A549 treated with CpdA at 1 μM for 4 hours (cell line): ENCODE measurements around the gene OR14C36. TPM values are rescaled to one million over a fixed set of nuclear protein-coding genes. Genes with fewer than 3 reads are reported as not detected.

Source experiments
- total RNA-seq: library from RNA; stranded (reverse); fragments of 200-300 nt; extraction: Qiagen RNA extraction; gene quantifications from 5 replicates; pipeline ENCODE4 v1.2.3, GENCODE V29; 2022; ENCODE audit warnings: low read depth

The OR14C36 gene
- not detected in 5 replicates for total RNA-seq

GRCh38 chr1:248348475-248348874 is at the start of gene OR14C36:
TSS of gene OR14C36 (plus strand) at chr1:248348775. CDS start at chr1:248348775, 0 bp downstream.

GRCh38 chr1:248303324-248303723 is 45.3 kb upstream of the OR14C36 start, which contains the start of gene OR2T12:
TSS of gene OR2T12 (minus strand) at chr1:248303424. CDS start at chr1:248295578, 7,846 bp downstream.

GRCh38 chr1:248324468-248324867 is 24.1 kb upstream of the OR14C36 start, which contains the start of gene OR2M7:
TSS of gene OR2M7 (minus strand) at chr1:248324568. CDS start at chr1:248324568, 0 bp downstream.

GRCh38 chr1:248361121-248361715 is 12.6 kb downstream of the OR14C36 start, which contains the start of gene OR2T4:
TSS of gene OR2T4 (plus strand) at chr1:248361665. CDS start at chr1:248361665, 0 bp downstream.

DNA sequence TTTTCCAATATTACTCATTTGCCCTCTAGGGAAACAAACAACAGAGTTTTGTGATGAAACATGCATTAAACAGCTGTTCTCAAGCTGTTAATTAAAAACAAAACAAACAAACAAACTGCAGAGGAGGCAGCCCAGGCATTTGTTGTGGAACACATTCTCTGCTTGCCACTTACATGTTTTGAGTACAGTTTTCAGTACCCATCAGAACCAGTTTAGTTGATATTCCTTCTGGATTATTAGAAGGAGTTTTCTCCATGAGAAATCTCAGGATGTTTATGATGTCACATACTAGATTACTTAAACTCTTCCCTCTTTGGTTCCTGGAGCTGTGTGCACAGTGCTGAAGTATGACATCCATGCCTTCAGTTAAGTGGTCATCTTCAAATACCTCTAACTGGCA is 26.9 kb downstream of the OR14C36 start, which contains the start of gene OR2T6:
TSS of gene OR2T6 (plus strand) at position 301 of the 400 bp plus-strand sequence. CDS start 11,863 bp downstream, outside the sequence.

Other genes starting within 250 kb of the OR14C36 start
- gene OR2M5, start 203.6 kb upstream of the OR14C36 start, total RNA-seq: not detected in 5 replicates
- not detected in 5 replicates for gene OR2M2, start 174.0 kb upstream of the OR14C36 start, total RNA-seq
- not detected in 5 replicates for gene OR2M3, start 151.5 kb upstream of the OR14C36 start, total RNA-seq
- not detected in 5 replicates for gene OR2M4, start 117.4 kb upstream of the OR14C36 start, total RNA-seq
- not detected in 5 replicates for gene OR2T33, start 70.8 kb upstream of the OR14C36 start, total RNA-seq
- gene OR2T12, start 45.4 kb upstream of the OR14C36 start, total RNA-seq: not detected in 5 replicates
- gene OR2M7, start 24.2 kb upstream of the OR14C36 start, total RNA-seq: not detected in 5 replicates
- not detected in 5 replicates for gene OR2T4, start 12.9 kb downstream of the OR14C36 start, total RNA-seq
- not detected in 5 replicates for gene OR2T6, start 27.0 kb downstream of the OR14C36 start, total RNA-seq
- gene OR2T1, start 54.3 kb downstream of the OR14C36 start, total RNA-seq: not detected in 5 replicates
- not detected in 5 replicates for gene OR2T2, start 96.9 kb downstream of the OR14C36 start, total RNA-seq
- not detected in 5 replicates for gene OR2T3, start 124.6 kb downstream of the OR14C36 start, total RNA-seq
- gene OR2T5, start 139.8 kb downstream of the OR14C36 start, total RNA-seq: not detected in 5 replicates
- not detected in 5 replicates for gene OR2G6, start 159.3 kb downstream of the OR14C36 start, total RNA-seq
- not detected in 5 replicates for gene OR2T29, start 214.0 kb downstream of the OR14C36 start, total RNA-seq
- not detected in 5 replicates for gene OR2T34, start 226.0 kb downstream of the OR14C36 start, total RNA-seq
- gene OR2T10, start 248.9 kb downstream of the OR14C36 start, total RNA-seq: not detected in 5 replicates